RWPE2 (cell line): ENCODE results near the gene GAL3ST3.
"Not testable (repeated sequence)": the region's sequence is repeated elsewhere in the genome, so short reads cannot be mapped to it uniquely, and the experiment has no call there.

Experiments
- ATAC-seq: fragments of 200-7000 bp; cut with Tn5 transposase; 3 replicates; pipeline ENCODE4 v1.9.1; 2021; ENCODE audit warnings: low read depth
- DNase-seq: peaks from one replicate; pipeline ENCODE4 v3.0.0-alpha.2; 2020; ENCODE audit warnings: low spot score
- H3K27ac ChIP-seq: fragments of 450-650 bp; 2 replicates; pipeline ENCODE4 v1.5.1; 2017; ENCODE audit warnings: mild to moderate bottlenecking; ENCODE audit not compliant: poor library complexity, severe bottlenecking
- H3K27me3 ChIP-seq: fragments of 250-450 bp; sonication (Bioruptor Pico); 2 replicates; pipeline ENCODE4 v1.5.1; 2021; ENCODE audit warnings: mild to moderate bottlenecking, moderate library complexity; ENCODE audit not compliant: insufficient read depth, poor library complexity, severe bottlenecking
- H3K36me3 ChIP-seq: fragments of 250-450 bp; sonication (Bioruptor Pico); 2 replicates; pipeline ENCODE4 v1.5.1; 2020; ENCODE audit warnings: low read depth, mild to moderate bottlenecking, moderate library complexity
- H3K4me1 ChIP-seq: fragments of 250-450 bp; sonication (Bioruptor Pico); 2 replicates; pipeline ENCODE4 v1.5.1; 2021; ENCODE audit warnings: mild to moderate bottlenecking, moderate library complexity; ENCODE audit not compliant: insufficient read depth, poor library complexity, severe bottlenecking
- H3K4me3 ChIP-seq: fragments of 250-450 bp; sonication (Bioruptor Pico); 2 replicates; pipeline ENCODE4 v1.5.1; 2021; ENCODE audit warnings: mild to moderate bottlenecking, moderate library complexity; ENCODE audit not compliant: severe bottlenecking
- H3K9me3 ChIP-seq: fragments of 250-450 bp; sonication (Bioruptor Pico); 2 replicates; pipeline ENCODE4 v1.5.1; 2021; ENCODE audit warnings: mild to moderate bottlenecking, moderate library complexity; ENCODE audit not compliant: severe bottlenecking
- TF ChIP-seq, protein P1 (sequence below): fragments of 450-650 bp; IDR thresholded peaks from one replicate; pipeline ENCODE4 v1.5.1; 2017; ENCODE audit warnings: mild to moderate bottlenecking, moderate library complexity; ENCODE audit not compliant: poor library complexity, severe bottlenecking

Gene GAL3ST3

DNA sequence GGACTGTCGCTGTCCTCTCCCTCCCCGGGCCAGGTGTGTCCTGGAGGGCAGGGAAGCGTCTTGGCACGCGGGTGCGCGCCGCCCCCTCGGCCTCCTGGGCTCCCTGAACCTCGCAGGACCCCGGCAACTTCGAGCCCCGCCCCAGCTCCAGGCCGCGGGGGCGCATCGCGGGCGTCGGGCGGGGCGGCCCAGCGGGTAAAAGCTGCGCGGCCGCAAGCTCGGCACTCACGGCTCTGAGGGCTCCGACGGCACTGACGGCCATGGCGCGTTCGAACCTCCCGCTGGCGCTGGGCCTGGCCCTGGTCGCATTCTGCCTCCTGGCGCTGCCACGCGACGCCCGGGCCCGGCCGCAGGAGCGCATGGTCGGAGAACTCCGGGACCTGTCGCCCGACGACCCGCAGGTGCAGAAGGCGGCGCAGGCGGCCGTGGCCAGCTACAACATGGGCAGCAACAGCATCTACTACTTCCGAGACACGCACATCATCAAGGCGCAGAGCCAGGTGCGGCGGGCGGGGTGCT, 37.1 kb downstream of the GAL3ST3 start, which contains the start of gene CST6:
Gene CST6, plus strand, starts transcription at position 224 of the 519 bp plus-strand sequence. Its CDS starts 37 bp downstream, at position 261.
- TF ChIP-seq, protein P1, sequence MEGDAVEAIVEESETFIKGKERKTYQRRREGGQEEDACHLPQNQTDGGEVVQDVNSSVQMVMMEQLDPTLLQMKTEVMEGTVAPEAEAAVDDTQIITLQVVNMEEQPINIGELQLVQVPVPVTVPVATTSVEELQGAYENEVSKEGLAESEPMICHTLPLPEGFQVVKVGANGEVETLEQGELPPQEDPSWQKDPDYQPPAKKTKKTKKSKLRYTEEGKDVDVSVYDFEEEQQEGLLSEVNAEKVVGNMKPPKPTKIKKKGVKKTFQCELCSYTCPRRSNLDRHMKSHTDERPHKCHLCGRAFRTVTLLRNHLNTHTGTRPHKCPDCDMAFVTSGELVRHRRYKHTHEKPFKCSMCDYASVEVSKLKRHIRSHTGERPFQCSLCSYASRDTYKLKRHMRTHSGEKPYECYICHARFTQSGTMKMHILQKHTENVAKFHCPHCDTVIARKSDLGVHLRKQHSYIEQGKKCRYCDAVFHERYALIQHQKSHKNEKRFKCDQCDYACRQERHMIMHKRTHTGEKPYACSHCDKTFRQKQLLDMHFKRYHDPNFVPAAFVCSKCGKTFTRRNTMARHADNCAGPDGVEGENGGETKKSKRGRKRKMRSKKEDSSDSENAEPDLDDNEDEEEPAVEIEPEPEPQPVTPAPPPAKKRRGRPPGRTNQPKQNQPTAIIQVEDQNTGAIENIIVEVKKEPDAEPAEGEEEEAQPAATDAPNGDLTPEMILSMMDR = no peak
- H3K4me3 ChIP-seq = no peak within 1 kb of the TSS

DNA sequence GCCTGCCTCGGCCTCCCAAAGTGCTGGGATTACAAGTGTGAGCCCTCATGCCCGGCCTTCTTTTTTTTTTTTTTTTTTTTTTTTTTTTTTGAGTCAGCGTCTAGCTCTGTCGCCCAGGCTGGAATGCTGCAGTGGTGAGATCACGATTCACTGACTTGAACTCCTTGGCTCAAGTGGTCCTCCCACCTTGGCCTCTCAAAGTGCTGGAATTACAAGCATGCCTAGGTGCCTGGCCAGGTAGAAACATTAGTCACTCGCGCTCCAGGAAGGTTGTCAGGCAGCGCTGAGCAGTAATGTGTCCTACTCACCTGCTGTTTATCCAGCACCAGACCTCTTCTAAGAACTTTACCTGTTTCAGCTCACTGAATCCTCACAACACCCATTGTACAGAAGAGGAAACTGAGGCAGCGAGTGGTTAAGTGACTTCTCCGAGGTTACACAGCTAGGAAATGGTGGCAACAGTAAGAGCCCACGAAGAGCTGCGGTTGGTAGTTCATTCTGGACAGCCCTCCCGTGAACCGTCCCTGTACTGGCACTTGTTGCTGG, 37.6 kb downstream of the GAL3ST3 start:
- Histone ChIP-seq H3K36me3 (no peaks in the 10 kb centered on the region), H3K27ac (peak overlapping the region; percentile 75), H3K4me1 (peaks cover 43% of the 10 kb centered on the region), H3K4me3 (no peak overlapping the region), H3K27me3 (no peaks in the 10 kb centered on the region), H3K9me3 (no peaks in the 10 kb centered on the region)
- DNase-seq (peak; percentile 94), ATAC-seq (peak; percentile 85)
- TF ChIP-seq, protein P1 = no peak

More for the DNA sequence above, 37.1 kb downstream of the GAL3ST3 start, which contains the start of gene CST6:
- no peaks in the 10 kb centered on the region for H3K36me3 ChIP-seq
- DNase-seq (no peak), ATAC-seq (no peak)
- no peaks in the 10 kb centered on the region for H3K27me3 ChIP-seq
- peaks cover 43% of the 10 kb centered on the region for H3K4me1 ChIP-seq
- peak within 1 kb of the TSS; percentile 75 for H3K27ac ChIP-seq
- no peaks in the 10 kb centered on the region for H3K9me3 ChIP-seq

DNA sequence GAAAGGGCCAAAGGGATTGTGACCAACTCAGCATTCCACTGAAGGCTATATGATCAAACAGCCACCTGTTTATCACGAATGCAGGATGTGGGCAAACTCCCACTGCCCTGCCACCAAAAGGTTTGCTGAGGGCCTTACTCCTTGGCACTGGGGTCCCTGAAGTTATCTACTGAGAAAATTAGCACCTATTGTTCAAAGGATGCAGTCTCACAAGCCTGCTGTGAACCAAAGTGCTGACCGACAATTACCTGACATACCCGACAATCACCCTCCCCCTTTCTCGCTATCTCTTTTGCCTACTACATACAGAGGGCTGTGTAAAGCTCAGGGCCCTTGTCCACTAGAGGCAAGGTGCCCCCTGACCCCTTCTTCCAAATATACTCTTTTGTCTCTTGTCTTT, 38.9 kb downstream of the GAL3ST3 start:
- ATAC-seq, H3K4me3 ChIP-seq, DNase-seq, H3K9me3 ChIP-seq, H3K27me3 ChIP-seq, H3K36me3 ChIP-seq: not testable (repeated sequence)
- Histone ChIP-seq H3K4me1 (peaks cover 32% of the 10 kb centered on the region), H3K27ac (peak overlapping the region; percentile 75)

DNA sequence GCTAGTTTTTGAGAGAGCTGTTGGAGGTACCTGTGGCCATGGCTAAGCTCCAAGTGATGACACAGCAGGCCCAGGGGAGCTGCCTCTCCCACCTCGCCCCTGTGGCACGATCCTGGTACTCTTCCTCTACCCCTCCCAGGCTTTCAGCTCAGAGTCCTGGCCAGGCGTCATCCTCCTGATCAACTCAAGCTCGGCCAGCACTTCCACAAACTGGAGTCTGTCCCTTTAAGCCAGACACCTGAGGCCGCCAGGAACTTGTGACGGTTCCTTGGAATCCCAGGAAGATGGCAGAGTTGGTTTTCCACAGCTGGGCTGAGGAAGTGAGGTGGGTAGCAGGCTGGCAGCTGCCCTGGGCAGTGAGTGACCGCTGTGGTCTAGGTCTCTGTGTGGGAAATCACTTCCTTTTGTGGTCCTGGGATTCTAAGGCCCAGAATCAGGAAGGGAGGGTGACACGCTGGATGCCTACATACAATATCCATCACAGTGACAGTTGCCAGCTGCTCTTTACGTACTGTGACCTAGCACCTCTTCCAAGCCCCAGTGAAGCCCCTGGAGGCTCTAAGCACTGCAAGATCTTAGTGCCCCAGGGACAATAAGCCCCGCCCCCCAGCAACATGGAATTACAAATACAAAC, 40.4 kb downstream of the GAL3ST3 start:
- no peak for DNase-seq
- ATAC-seq = peak; percentile 33
- peak overlapping the region; percentile 75 for H3K27ac ChIP-seq
- H3K27me3 ChIP-seq = no peaks in the 10 kb centered on the region
- TF ChIP-seq, protein P1 = no peak
- no peak overlapping the region for H3K4me3 ChIP-seq
- peaks cover 30% of the 10 kb centered on the region for H3K4me1 ChIP-seq
- no peaks in the 10 kb centered on the region for H3K9me3 ChIP-seq
- H3K36me3 ChIP-seq = peaks cover 19% of the 10 kb centered on the region

DNA sequence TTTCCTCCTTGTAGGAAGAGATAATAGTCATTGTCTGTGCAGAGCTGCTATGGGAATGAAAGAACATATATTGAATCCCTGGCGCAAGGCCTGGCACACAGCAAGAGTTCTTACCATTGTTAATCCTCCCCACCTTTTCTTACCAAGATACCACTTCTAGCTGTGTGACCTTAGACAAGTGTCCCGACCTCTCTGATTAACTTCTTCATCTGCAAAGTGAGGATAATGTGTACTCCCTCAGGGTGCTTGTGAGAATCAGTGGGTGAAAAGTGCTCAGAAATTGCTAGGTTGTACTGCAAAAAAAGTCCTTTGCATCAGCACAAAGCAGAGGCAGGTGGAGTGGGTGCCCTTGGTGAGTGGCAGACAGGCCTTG, 40.9 kb downstream of the GAL3ST3 start:
- H3K4me3 ChIP-seq = no peak overlapping the region
- H3K9me3 ChIP-seq = no peaks in the 10 kb centered on the region
- H3K27me3 ChIP-seq = no peaks in the 10 kb centered on the region
- TF ChIP-seq, protein P1 = no peak
- no peak for DNase-seq
- H3K27ac ChIP-seq = peak overlapping the region; percentile 75
- peaks cover 28% of the 10 kb centered on the region for H3K4me1 ChIP-seq
- ATAC-seq = no peak
- H3K36me3 ChIP-seq = peaks cover 23% of the 10 kb centered on the region
